ENCODE data around the gene ADH1A.

DNA sequence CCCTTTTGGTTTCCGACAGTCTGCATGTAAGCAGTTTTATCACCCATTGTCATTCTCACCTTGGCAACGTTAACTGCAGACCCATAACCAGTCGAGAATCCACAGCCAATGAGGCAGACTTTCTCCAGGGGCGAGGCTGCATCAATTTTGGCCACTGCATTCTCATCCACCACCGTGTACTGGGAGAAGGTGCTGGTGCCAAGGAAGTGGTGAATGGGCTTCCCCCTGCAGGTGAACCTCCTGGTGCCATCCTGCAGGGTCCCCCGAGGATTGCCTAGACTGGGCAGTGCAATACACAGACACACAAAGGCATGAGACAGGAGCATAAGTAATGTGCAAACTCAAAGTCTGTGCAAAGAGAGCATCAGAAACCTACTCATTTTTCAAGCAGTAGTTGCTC lies 25.1 kb upstream of the ADH1A start:
- TF ChIP-seq POLR2AphosphoS5 (IDR thresholded peaks at IDR 0.05) (no peak), POLR2A (IDR thresholded peaks at IDR 0.05) (no peak), EP300 (IDR thresholded peaks at IDR 0.05) (no peak)
- TF ChIP-seq, protein P1, sequence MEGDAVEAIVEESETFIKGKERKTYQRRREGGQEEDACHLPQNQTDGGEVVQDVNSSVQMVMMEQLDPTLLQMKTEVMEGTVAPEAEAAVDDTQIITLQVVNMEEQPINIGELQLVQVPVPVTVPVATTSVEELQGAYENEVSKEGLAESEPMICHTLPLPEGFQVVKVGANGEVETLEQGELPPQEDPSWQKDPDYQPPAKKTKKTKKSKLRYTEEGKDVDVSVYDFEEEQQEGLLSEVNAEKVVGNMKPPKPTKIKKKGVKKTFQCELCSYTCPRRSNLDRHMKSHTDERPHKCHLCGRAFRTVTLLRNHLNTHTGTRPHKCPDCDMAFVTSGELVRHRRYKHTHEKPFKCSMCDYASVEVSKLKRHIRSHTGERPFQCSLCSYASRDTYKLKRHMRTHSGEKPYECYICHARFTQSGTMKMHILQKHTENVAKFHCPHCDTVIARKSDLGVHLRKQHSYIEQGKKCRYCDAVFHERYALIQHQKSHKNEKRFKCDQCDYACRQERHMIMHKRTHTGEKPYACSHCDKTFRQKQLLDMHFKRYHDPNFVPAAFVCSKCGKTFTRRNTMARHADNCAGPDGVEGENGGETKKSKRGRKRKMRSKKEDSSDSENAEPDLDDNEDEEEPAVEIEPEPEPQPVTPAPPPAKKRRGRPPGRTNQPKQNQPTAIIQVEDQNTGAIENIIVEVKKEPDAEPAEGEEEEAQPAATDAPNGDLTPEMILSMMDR (IDR thresholded peaks at IDR 0.05), result no peak
